MCF 10A (cell line): ENCODE results near the gene PAIP2B. TPM values are rescaled to one million over a fixed set of nuclear protein-coding genes. Genes with fewer than 3 reads are reported as not detected.

Experiments
- BruUV-seq: library from RNA; stranded (reverse); fragments of 400-500 nt; replicated peaks from 2 replicates; lab custom pipeline; 2021; lab: Mats Ljungman, UMichigan
- CTCF ChIA-PET: fragments of 300-600 bp; sonication (Branson Sonifier 250); formaldehyde crosslinking; extraction: SDS; loops from one replicate; lab custom pipeline; 2021; ENCODE audit warnings: antibody characterized with exemption, inconsistent platforms; lab: Yijun Ruan, JAX
- POLR2A ChIA-PET: fragments of 300-600, 350-650 bp; sonication (Branson Sonifier 250); formaldehyde crosslinking; extraction: SDS; loops from one replicate; lab custom pipeline; 2020; ENCODE audit warnings: antibody characterized with exemption, inconsistent platforms; lab: Yijun Ruan, JAX
- DNase-seq: peaks from one replicate; pipeline ENCODE4 v3.0.0-alpha.2; 2018; ENCODE audit not compliant: unreplicated experiment
- H3K27ac Mint-ChIP-seq: one replicate; pipeline ENCODE4 v1.8.0; 2022; ENCODE audit warnings: mild to moderate bottlenecking, low read depth, mixed read lengths; ENCODE audit not compliant: unreplicated experiment
- H3K27me3 Mint-ChIP-seq: one replicate; pipeline ENCODE4 v1.8.0; 2022; ENCODE audit warnings: mixed read lengths; ENCODE audit not compliant: insufficient read depth, unreplicated experiment
- H3K36me3 Mint-ChIP-seq: one replicate; pipeline ENCODE4 v1.8.0; 2022; ENCODE audit warnings: mild to moderate bottlenecking, moderate library complexity, mixed read lengths; ENCODE audit not compliant: insufficient read depth, unreplicated experiment
- H3K4me1 Mint-ChIP-seq: one replicate; pipeline ENCODE4 v1.8.0; 2022; ENCODE audit warnings: mixed read lengths; ENCODE audit not compliant: insufficient read depth, unreplicated experiment
- H3K4me3 Mint-ChIP-seq: one replicate; pipeline ENCODE4 v1.8.0; 2022; ENCODE audit warnings: mild to moderate bottlenecking, moderate library complexity, mixed read lengths; ENCODE audit not compliant: unreplicated experiment
- H3K9me3 Mint-ChIP-seq: one replicate; pipeline ENCODE4 v1.8.0; 2022; ENCODE audit warnings: mixed read lengths; ENCODE audit not compliant: unreplicated experiment
- intact Hi-C: fragments of 100-400 bp; cut with micrococcal nuclease; formaldehyde crosslinking; loops from 2 replicates; pipeline ENCODE4 v1.14.1; 2022
- total RNA-seq: library from RNA; stranded (reverse); gene quantifications from 2 replicates; pipeline ENCODE4 v1.2.3, GENCODE V29; 2022
- TF ChIP-seq, protein P1 (sequence below): fragments of 200-600 bp; IDR thresholded peaks from one replicate; pipeline ENCODE4 v1.8.0; 2022; ENCODE audit warnings: antibody characterized with exemption, mild to moderate bottlenecking; ENCODE audit not compliant: unreplicated experiment

Gene PAIP2B
- total RNA-seq, 1 experiment from 2014 or later: 1.4 TPM

DNA sequence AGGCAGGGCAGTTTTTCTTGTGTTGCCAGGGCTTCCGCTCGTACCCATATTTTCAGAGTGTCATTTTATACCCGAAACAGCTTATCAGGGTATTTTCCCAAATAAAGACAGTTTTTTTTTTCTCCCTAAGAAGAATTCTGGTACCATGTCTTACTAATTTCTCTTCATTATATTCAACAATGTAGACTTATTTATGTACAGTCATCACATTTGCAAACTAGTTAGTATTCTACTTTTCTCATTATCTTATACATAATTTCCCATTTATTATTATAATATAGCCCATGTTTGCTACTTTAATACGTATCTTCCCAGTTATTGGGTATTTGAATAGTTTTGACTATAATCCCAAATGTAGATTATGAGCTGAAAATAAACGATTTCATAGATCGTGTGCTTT is 36.5 kb upstream of the PAIP2B start:
- Mint-ChIP-seq H3K27ac (no peak overlapping the region), H3K27me3 (peaks cover 33% of the 10 kb centered on the region), H3K9me3 (no peaks in the 10 kb centered on the region), H3K36me3 (no peaks in the 10 kb centered on the region), H3K4me1 (no peaks in the 10 kb centered on the region), H3K4me3 (no peak overlapping the region)
- TF ChIP-seq, protein P1, sequence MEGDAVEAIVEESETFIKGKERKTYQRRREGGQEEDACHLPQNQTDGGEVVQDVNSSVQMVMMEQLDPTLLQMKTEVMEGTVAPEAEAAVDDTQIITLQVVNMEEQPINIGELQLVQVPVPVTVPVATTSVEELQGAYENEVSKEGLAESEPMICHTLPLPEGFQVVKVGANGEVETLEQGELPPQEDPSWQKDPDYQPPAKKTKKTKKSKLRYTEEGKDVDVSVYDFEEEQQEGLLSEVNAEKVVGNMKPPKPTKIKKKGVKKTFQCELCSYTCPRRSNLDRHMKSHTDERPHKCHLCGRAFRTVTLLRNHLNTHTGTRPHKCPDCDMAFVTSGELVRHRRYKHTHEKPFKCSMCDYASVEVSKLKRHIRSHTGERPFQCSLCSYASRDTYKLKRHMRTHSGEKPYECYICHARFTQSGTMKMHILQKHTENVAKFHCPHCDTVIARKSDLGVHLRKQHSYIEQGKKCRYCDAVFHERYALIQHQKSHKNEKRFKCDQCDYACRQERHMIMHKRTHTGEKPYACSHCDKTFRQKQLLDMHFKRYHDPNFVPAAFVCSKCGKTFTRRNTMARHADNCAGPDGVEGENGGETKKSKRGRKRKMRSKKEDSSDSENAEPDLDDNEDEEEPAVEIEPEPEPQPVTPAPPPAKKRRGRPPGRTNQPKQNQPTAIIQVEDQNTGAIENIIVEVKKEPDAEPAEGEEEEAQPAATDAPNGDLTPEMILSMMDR: no peak
- ChIA-PET CTCF (no interaction called here), POLR2A (no interaction called here)
- intact Hi-C loops: no loop called here
- no peak for DNase-seq
- no TSS peak for BruUV-seq

- H3K27me3 Mint-ChIP-seq: peaks cover 52% of the 10 kb centered on the region
- DNase-seq: peak; percentile 8
- ChIA-PET CTCF (interaction anchor here (0.6 to 1.8 kb wide), 15 partner anchors 8 to 1092 kb away, joined by 3 to 10 read pairs (median 3); partner anchors contain the start of gene PAIP2B), POLR2A (interaction anchor here (0.6 to 3.9 kb wide), 9 partner anchors 8 to 201 kb away, joined by 3 to 30 read pairs (median 6); partner anchors contain the start of gene PAIP2B)
- no peaks in the 10 kb centered on the region for H3K36me3 Mint-ChIP-seq
- intact Hi-C loops: no loop called here
- no peaks in the 10 kb centered on the region for H3K9me3 Mint-ChIP-seq
- no peak overlapping the region for H3K4me3 Mint-ChIP-seq
- TF ChIP-seq, protein P1: no peak
- no peaks in the 10 kb centered on the region for H3K4me1 Mint-ChIP-seq
- BruUV-seq: no TSS peak
- no peak overlapping the region for H3K27ac Mint-ChIP-seq
Observed at GRCh38 chr2:71261534-71261933, 34.6 kb upstream of the PAIP2B start.

DNA sequence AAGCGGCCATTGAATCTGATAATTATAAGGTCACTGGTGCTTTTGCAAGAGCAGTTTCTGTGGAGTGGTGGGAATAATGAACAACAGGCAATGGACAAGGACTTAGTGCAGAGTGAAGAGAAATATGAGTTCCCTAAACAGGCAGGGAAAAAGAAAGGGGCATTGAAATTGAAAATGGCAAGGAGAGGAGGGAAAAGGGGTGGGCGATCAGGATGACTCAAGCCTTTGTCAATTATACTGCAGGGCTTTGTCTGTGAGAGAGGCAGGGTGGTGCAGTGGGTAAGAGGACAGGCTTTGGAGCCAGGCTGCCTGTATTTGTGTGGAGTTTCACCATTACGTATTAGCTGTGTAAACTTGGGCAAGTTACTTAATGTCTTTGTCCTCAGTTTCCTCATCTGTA is 29.5 kb upstream of the PAIP2B start:
- TF ChIP-seq, protein P1: no peak
- Mint-ChIP-seq H3K4me3 (no peak overlapping the region), H3K27ac (no peak overlapping the region), H3K4me1 (no peaks in the 10 kb centered on the region), H3K9me3 (no peaks in the 10 kb centered on the region), H3K27me3 (peaks cover 43% of the 10 kb centered on the region), H3K36me3 (no peaks in the 10 kb centered on the region)
- CTCF ChIA-PET: interaction anchor here (1.3 kb wide), 1 partner anchor 20 kb away, joined by 4 read pairs; no protein-coding TSS in a partner anchor
- no TSS peak for BruUV-seq
- intact Hi-C loops: no loop called here
- no peak for DNase-seq
- POLR2A ChIA-PET: no interaction called here

DNA sequence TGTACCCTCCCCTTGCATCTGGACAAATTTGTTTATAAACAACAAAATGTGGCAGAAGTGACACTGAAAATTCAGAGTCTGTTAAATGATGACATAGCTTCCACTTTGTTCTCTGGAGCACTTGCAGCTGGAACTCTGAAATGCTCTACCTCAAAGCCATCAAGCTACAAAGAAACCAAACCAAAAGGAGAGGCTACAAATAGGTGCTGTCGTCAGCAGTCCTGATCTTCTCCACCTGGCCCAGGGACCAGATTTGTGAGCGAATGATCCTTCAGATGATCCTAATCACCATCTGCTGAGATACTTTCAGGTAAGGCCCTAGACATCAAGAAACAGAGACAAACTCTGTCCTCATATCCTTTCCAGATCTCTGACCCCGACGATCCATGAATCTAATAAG is 27.9 kb upstream of the PAIP2B start:
- no peak for DNase-seq
- Mint-ChIP-seq H3K4me3 (no peak overlapping the region), H3K4me1 (no peaks in the 10 kb centered on the region), H3K27ac (no peak overlapping the region), H3K9me3 (no peaks in the 10 kb centered on the region), H3K27me3 (peaks cover 43% of the 10 kb centered on the region), H3K36me3 (no peaks in the 10 kb centered on the region)
- intact Hi-C loops: no loop called here
- no TSS peak for BruUV-seq
- ChIA-PET CTCF (interaction anchor here (0.6 kb wide), 2 partner anchors 33 to 142 kb away, joined by 3 read pairs; no protein-coding TSS in a partner anchor), POLR2A (no interaction called here)
- TF ChIP-seq, protein P1: no peak
